Measurements from ENCODE around the gene RBM39.
"Not testable (repeated sequence)": the region's sequence is repeated elsewhere in the genome, so short reads cannot be mapped to it uniquely, and the experiment has no call there.

RBM39 gene

GRCh38 chr20:35741892-35742740 lies at the start of gene RBM39:
Gene RBM39, minus strand, starts transcription at chr20:35742260. Its CDS starts 1,386 bp downstream, at chr20:35740874.
- Histone ChIP-seq H3K4me3 (ENCODE audit: low read length) (peak within 1 kb of the TSS; percentile 93), H3K4me1 (ENCODE audit: control insufficient read depth, low read depth, low read length) (peaks cover 17% of the 10 kb centered on the region), H3K9me3 (ENCODE audit: control insufficient read depth, low read depth, low read length) (no peaks in the 10 kb centered on the region), H3K36me3 (ENCODE audit: control insufficient read depth, low read depth, low read length) (peaks cover 31% of the 10 kb centered on the region), H3K27ac (ENCODE audit: low read length) (peak within 1 kb of the TSS; percentile 97), H3K9ac (ENCODE audit: low read length) (peak within 1 kb of the TSS; percentile 100), H3K27me3 (ENCODE audit: control insufficient read depth, insufficient read depth, low read length) (no peaks in the 10 kb centered on the region)

- Histone ChIP-seq H3K4me3 (ENCODE audit: low read length) (no peak overlapping the region), H3K9ac (ENCODE audit: low read length) (no peak overlapping the region), H3K27ac (ENCODE audit: low read length) (no peak overlapping the region), H3K27me3 (ENCODE audit: control insufficient read depth, insufficient read depth, low read length) (no peaks in the 10 kb centered on the region), H3K36me3 (ENCODE audit: control insufficient read depth, low read depth, low read length) (no peaks in the 10 kb centered on the region), H3K4me1 (ENCODE audit: control insufficient read depth, low read depth, low read length) (no peaks in the 10 kb centered on the region), H3K9me3 (ENCODE audit: control insufficient read depth, low read depth, low read length) (no peaks in the 10 kb centered on the region)
These were observed 49.8 kb upstream of the RBM39 start for GRCh38 chr20:35791821-35792220.

- Histone ChIP-seq H3K4me1 (ENCODE audit: control insufficient read depth, low read depth, low read length) (no peaks in the 10 kb centered on the region), H3K9ac (ENCODE audit: low read length) (no peak overlapping the region), H3K36me3 (ENCODE audit: control insufficient read depth, low read depth, low read length) (no peaks in the 10 kb centered on the region), H3K4me3 (ENCODE audit: low read length) (no peak overlapping the region), H3K9me3 (ENCODE audit: control insufficient read depth, low read depth, low read length) (no peaks in the 10 kb centered on the region), H3K27ac (ENCODE audit: low read length) (no peak overlapping the region), H3K27me3 (ENCODE audit: control insufficient read depth, insufficient read depth, low read length) (no peaks in the 10 kb centered on the region)
These were observed 49.0 kb upstream of the RBM39 start for GRCh38 chr20:35791097-35791496.

GRCh38 chr20:35788796-35789195 lies 46.7 kb upstream of the RBM39 start:
- H3K27ac ChIP-seq (ENCODE audit: low read length) = no peak overlapping the region
- H3K4me1 ChIP-seq (ENCODE audit: control insufficient read depth, low read depth, low read length) = no peaks in the 10 kb centered on the region
- H3K4me3 ChIP-seq (ENCODE audit: low read length) = no peak overlapping the region
- H3K36me3 ChIP-seq (ENCODE audit: control insufficient read depth, low read depth, low read length) = no peaks in the 10 kb centered on the region
- no peaks in the 10 kb centered on the region for H3K9me3 ChIP-seq (ENCODE audit: control insufficient read depth, low read depth, low read length)
- no peak overlapping the region for H3K9ac ChIP-seq (ENCODE audit: low read length)
- H3K27me3 ChIP-seq (ENCODE audit: control insufficient read depth, insufficient read depth, low read length) = no peaks in the 10 kb centered on the region

GRCh38 chr20:35785541-35785940 lies 43.5 kb upstream of the RBM39 start:
- not testable (repeated sequence) for H3K4me3 ChIP-seq (ENCODE audit: low read length); H3K9me3 ChIP-seq (ENCODE audit: control insufficient read depth, low read depth, low read length); H3K4me1 ChIP-seq (ENCODE audit: control insufficient read depth, low read depth, low read length); H3K9ac ChIP-seq (ENCODE audit: low read length); H3K27ac ChIP-seq (ENCODE audit: low read length); H3K27me3 ChIP-seq (ENCODE audit: control insufficient read depth, insufficient read depth, low read length)
- peaks cover 12% of the 10 kb centered on the region for H3K36me3 ChIP-seq (ENCODE audit: control insufficient read depth, low read depth, low read length)

- H3K4me3 ChIP-seq (ENCODE audit: low read length); H3K9ac ChIP-seq (ENCODE audit: low read length); H3K27me3 ChIP-seq (ENCODE audit: control insufficient read depth, insufficient read depth, low read length); H3K4me1 ChIP-seq (ENCODE audit: control insufficient read depth, low read depth, low read length); H3K9me3 ChIP-seq (ENCODE audit: control insufficient read depth, low read depth, low read length); H3K27ac ChIP-seq (ENCODE audit: low read length): not testable (repeated sequence)
- peaks cover 15% of the 10 kb centered on the region for H3K36me3 ChIP-seq (ENCODE audit: control insufficient read depth, low read depth, low read length)
These were observed 41.8 kb upstream of the RBM39 start for GRCh38 chr20:35783811-35784210.

GRCh38 chr20:35776513-35777101 lies 34.5 kb upstream of the RBM39 start:
- Histone ChIP-seq H3K4me1 (ENCODE audit: control insufficient read depth, low read depth, low read length) (peaks cover 13% of the 10 kb centered on the region), H3K9ac (ENCODE audit: low read length) (no peak overlapping the region), H3K27me3 (ENCODE audit: control insufficient read depth, insufficient read depth, low read length) (peaks cover under 1% of the 10 kb centered on the region), H3K9me3 (ENCODE audit: control insufficient read depth, low read depth, low read length) (no peaks in the 10 kb centered on the region), H3K27ac (ENCODE audit: low read length) (no peak overlapping the region), H3K36me3 (ENCODE audit: control insufficient read depth, low read depth, low read length) (peaks cover 12% of the 10 kb centered on the region), H3K4me3 (ENCODE audit: low read length) (no peak overlapping the region)

GRCh38 chr20:35774391-35774790 lies 32.3 kb upstream of the RBM39 start:
- Histone ChIP-seq H3K27ac (ENCODE audit: low read length) (no peak overlapping the region), H3K4me1 (ENCODE audit: control insufficient read depth, low read depth, low read length) (peaks cover 15% of the 10 kb centered on the region), H3K9me3 (ENCODE audit: control insufficient read depth, low read depth, low read length) (no peaks in the 10 kb centered on the region), H3K9ac (ENCODE audit: low read length) (no peak overlapping the region), H3K27me3 (ENCODE audit: control insufficient read depth, insufficient read depth, low read length) (peaks cover 11% of the 10 kb centered on the region), H3K4me3 (ENCODE audit: low read length) (no peak overlapping the region), H3K36me3 (ENCODE audit: control insufficient read depth, low read depth, low read length) (peaks cover 12% of the 10 kb centered on the region)

GRCh38 chr20:35773154-35773751 lies 31.2 kb upstream of the RBM39 start:
- Histone ChIP-seq H3K9me3 (ENCODE audit: control insufficient read depth, low read depth, low read length) (no peaks in the 10 kb centered on the region), H3K27me3 (ENCODE audit: control insufficient read depth, insufficient read depth, low read length) (peaks cover 11% of the 10 kb centered on the region), H3K9ac (ENCODE audit: low read length) (peak overlapping the region; percentile 75), H3K4me3 (ENCODE audit: low read length) (peak overlapping the region; percentile 90), H3K27ac (ENCODE audit: low read length) (no peak overlapping the region), H3K36me3 (ENCODE audit: control insufficient read depth, low read depth, low read length) (peaks cover 8% of the 10 kb centered on the region), H3K4me1 (ENCODE audit: control insufficient read depth, low read depth, low read length) (peaks cover 26% of the 10 kb centered on the region)

- Histone ChIP-seq H3K4me1 (ENCODE audit: control insufficient read depth, low read depth, low read length) (peaks cover 28% of the 10 kb centered on the region), H3K9me3 (ENCODE audit: control insufficient read depth, low read depth, low read length) (no peaks in the 10 kb centered on the region), H3K9ac (ENCODE audit: low read length) (peak overlapping the region; percentile 75)
These were observed 30.6 kb upstream of the RBM39 start for GRCh38 chr20:35772563-35773058.

GRCh38 chr20:35771689-35772562 lies 29.9 kb upstream of the RBM39 start, which contains the start of gene PHF20:
Gene PHF20, plus strand, starts transcription at chr20:35772015. Its CDS starts 29,508 bp downstream, at chr20:35801523.
- peak within 1 kb of the TSS; percentile 43 for H3K27ac ChIP-seq (ENCODE audit: low read length)
- H3K9me3 ChIP-seq (ENCODE audit: control insufficient read depth, low read depth, low read length) = no peaks in the 10 kb centered on the region
- peak within 1 kb of the TSS; percentile 90 for H3K4me3 ChIP-seq (ENCODE audit: low read length)
- peak within 1 kb of the TSS; percentile 75 for H3K9ac ChIP-seq (ENCODE audit: low read length)
- H3K36me3 ChIP-seq (ENCODE audit: control insufficient read depth, low read depth, low read length) = peaks cover 8% of the 10 kb centered on the region
- H3K27me3 ChIP-seq (ENCODE audit: control insufficient read depth, insufficient read depth, low read length) = peaks cover 11% of the 10 kb centered on the region
- H3K4me1 ChIP-seq (ENCODE audit: control insufficient read depth, low read depth, low read length) = peaks cover 28% of the 10 kb centered on the region

More at GRCh38 chr20:35772563-35773058, 30.6 kb upstream of the RBM39 start:
- H3K27ac ChIP-seq (ENCODE audit: low read length) = peak overlapping the region; percentile 43
- H3K27me3 ChIP-seq (ENCODE audit: control insufficient read depth, insufficient read depth, low read length) = peaks cover 11% of the 10 kb centered on the region
- H3K36me3 ChIP-seq (ENCODE audit: control insufficient read depth, low read depth, low read length) = peaks cover 8% of the 10 kb centered on the region
- peak overlapping the region; percentile 90 for H3K4me3 ChIP-seq (ENCODE audit: low read length)

Measured in iPS-18a (cell line).